Epithelial cell of esophagus (primary cell): ENCODE data around the gene ZNF443.
"Not testable (repeated sequence)": the region's sequence is repeated elsewhere in the genome, so short reads cannot be mapped to it uniquely, and the experiment has no call there.

ENCODE experiments used
- DNase-seq: peaks from one replicate; pipeline ENCODE4 v3.0.0; 2010; ENCODE audit warnings: low read depth
- H3K4me3 ChIP-seq: 2 replicates; pipeline ENCODE4 v1.5.1; 2011; ENCODE audit warnings: mild to moderate bottlenecking, low read length, control low read depth
- CTCF ChIP-seq: IDR thresholded peaks from 2 replicates; pipeline ENCODE4 v1.5.1; 2011; ENCODE audit warnings: low read depth, mild to moderate bottlenecking, low read length, control low read depth, inconsistent platforms; ENCODE audit not compliant: insufficient read depth; ENCODE audit errors: missing control alignments

The ZNF443 gene

GRCh38 chr19:12448808-12449207 is 8.0 kb upstream of the ZNF443 start:
- TF ChIP-seq CTCF: no peak
- DNase-seq: no peak

GRCh38 chr19:12439686-12440540 is 908 bp downstream of the ZNF443 start:
- DNase-seq: peak; percentile 56
- peak overlapping the region; percentile 61 for H3K4me3 ChIP-seq

More at GRCh38 chr19:12448808-12449207, 8.0 kb upstream of the ZNF443 start:
- no peak overlapping the region for H3K4me3 ChIP-seq

- DNase-seq: not testable (repeated sequence)
These were observed 10.0 kb downstream of the ZNF443 start for GRCh38 chr19:12430726-12431299.

GRCh38 chr19:12425888-12426274 is 14.9 kb downstream of the ZNF443 start:
- H3K4me3 ChIP-seq: no peak overlapping the region
- no peak for DNase-seq
- TF ChIP-seq CTCF: no peak

More at GRCh38 chr19:12430726-12431299, 10.0 kb downstream of the ZNF443 start:
- not testable (repeated sequence) for H3K4me3 ChIP-seq

GRCh38 chr19:12425236-12425887 is 15.5 kb downstream of the ZNF443 start:
- no peak for TF ChIP-seq CTCF
- DNase-seq: no peak
- H3K4me3 ChIP-seq: no peak overlapping the region

- not testable (repeated sequence) for H3K4me3 ChIP-seq, DNase-seq
These were observed 23.5 kb downstream of the ZNF443 start for GRCh38 chr19:12417273-12417672.

GRCh38 chr19:12411893-12412292 is 28.9 kb downstream of the ZNF443 start:
- H3K4me3 ChIP-seq: no peak overlapping the region
- no peak for TF ChIP-seq CTCF
- no peak for DNase-seq

GRCh38 chr19:12400633-12401502 is 40.0 kb downstream of the ZNF443 start, which contains the start of gene ZNF799:
ZNF799 (minus strand) TSS chr19:12401271; CDS start chr19:12401070, 201 bp downstream.
- no peak for TF ChIP-seq CTCF
- peak within 1 kb of the TSS; percentile 71 for H3K4me3 ChIP-seq
- peak; percentile 100 for DNase-seq

- H3K4me3 ChIP-seq: peak overlapping the region; percentile 71
- DNase-seq: peak; percentile 42
These were observed 40.8 kb downstream of the ZNF443 start for GRCh38 chr19:12399901-12400632.

GRCh38 chr19:12391148-12391547 is 49.7 kb downstream of the ZNF443 start:
- H3K4me3 ChIP-seq, DNase-seq: not testable (repeated sequence)

GRCh38 chr19:12386365-12386764 is 54.5 kb downstream of the ZNF443 start:
- DNase-seq: not testable (repeated sequence)

More at GRCh38 chr19:12386365-12386764, 54.5 kb downstream of the ZNF443 start:
- H3K4me3 ChIP-seq: not testable (repeated sequence)
